ENCODE results near the gene EEF2K. TPM values are rescaled to one million over a fixed set of nuclear protein-coding genes. Genes with fewer than 3 reads are reported as not detected.
A peak's percentile ranks its signal among the peaks of the same experiment; 100 is the strongest.
"Not testable (repeated sequence)": the region's sequence is repeated elsewhere in the genome, so short reads cannot be mapped to it uniquely, and the experiment has no call there.

EEF2K gene
- 10 to 100 TPM; 26.4 to 35.2 TPM for total RNA-seq
- long read RNA-seq, full-length matches to known transcripts, result 2 of 10 reads
- long read RNA-seq, partial matches to known transcripts, result 5 of 10 reads
- long read RNA-seq, other reads (novel, unspliced or antisense), result 3 of 10 reads

DNA sequence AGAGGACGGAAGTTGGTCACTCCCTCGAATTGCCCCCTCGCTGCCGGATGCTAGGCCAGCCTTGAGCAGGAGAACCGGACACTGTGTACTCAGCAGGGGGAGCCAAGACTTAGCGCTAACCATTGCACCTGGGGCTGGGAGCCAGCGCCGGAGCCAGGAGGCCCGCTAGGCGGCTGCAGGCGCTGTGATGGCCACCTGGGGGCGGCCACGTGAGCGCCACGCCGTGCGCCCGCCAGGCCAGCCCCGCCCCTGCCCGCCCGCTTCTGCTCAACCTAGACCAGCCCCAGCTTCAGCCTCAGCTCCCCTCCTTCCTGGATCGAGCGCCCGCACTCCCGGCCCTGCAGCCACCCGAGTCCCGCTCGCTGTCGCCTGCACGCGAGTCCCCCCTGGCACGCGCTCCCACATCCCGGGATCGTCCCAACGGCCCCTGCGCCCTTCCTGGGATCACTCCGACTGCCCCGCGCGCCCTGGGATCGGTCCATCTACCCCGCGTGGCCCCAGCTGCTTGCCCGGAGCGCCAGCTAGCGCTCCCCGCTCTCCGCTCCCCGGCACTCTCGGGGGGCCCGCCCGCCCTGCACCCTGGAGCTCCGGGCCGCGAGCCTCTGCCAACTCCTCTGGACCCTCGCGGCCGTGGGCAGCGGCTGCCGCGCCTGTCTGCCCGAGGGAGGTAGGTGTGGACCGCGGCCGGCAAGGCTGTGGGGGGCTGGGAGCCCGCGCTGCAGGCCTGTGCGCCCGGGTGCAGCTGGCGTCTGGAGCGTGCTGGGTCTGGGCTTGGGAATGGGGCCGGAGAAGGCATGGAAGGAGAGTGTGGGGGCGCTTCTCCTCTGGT lies at the start of gene EEF2K:
Gene EEF2K (plus strand): TSS at position 266 of the 829 bp plus-strand sequence. CDS start 19,452 bp downstream, outside the sequence.
- intact Hi-C loops (cut with DNase I, micrococcal nuclease), result loop anchor here in 1 of 2 donors (10.0 kb wide), 1 partner anchor 89 kb away; the partner anchor contains the start of gene POLR3E
- peak; percentile 94 to 95 for DNase-seq
- ATAC-seq, result peak; percentile 86

DNA sequence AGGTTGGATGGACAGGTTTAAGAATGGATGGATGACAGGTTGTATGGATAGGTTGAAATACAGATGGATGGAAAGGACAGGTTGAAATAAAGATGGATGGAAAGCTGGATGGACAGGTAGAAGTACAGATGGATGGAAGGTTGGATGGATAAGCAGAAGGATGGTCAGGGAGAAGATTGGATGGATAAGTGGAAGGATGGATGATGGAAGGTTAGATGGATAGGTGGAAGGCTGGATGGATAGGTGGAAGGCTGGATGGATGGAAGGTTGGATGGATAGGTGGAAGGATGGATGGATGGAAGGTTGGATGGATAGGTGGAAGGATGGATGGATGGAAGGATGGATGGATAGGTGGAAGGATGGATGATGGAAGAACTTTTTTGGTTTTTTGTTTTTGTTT lies 44.7 kb upstream of the EEF2K start:
- ATAC-seq (no peak), DNase-seq (no peak)
- intact Hi-C loops (cut with DNase I, micrococcal nuclease), result no loop called here

DNA sequence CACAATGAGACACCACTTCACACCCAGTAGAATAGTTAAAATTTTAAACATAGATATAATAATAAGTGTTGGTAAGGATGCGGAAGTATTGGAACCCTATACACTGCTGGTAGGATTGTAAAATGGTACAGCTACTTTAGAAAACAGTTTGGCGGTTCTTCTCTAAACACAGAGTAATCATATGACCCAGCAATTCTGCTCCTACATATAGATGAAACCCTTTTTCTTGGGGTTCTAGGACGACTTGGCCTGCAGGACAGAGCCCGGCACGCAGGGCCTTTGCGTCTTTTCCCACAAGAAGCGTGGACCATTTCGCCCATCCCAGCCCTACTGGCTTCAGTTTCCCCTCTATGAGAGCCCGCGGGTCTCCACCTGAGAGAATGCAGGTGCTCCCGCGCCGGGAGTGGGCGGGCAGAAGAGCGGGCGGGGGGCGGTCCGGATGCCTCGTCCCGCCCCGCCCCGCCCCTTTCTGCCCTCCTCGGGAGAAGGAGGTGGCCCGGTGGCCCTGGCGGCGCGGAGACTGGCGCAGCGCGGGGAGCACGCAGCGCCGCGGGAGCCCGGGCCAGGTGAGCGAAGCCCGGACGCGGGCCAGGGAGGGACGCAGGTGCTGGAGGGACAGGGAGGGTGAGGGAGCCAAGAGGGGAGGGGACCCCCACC lies 44.0 kb upstream of the EEF2K start, which contains the start of gene SDR42E2:
Gene SDR42E2 (plus strand): TSS at position 508 of the 657 bp plus-strand sequence. CDS start 3,077 bp downstream, outside the sequence.
- intact Hi-C loops (cut with DNase I, micrococcal nuclease), result no loop called here
- peak in 1 of 2 donors; percentile 43 for DNase-seq
- ATAC-seq, result peak; percentile 93

DNA sequence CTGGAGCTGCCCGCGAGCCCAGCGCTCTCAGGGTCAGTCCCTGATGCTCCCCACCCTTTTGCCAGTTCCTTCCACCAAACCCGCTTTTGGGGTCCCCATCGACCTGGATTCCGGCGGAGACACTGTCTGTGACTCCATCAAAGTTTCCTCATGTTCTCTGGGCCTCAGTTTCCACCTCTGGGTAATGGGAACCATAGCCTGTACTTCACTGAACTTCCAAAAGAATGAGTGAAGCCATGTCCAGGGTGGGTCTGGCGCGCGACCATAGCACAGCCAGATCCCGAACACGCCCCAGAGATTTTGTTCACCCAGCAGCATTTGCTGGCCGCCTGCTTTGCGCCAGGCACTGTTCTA lies 43.4 kb upstream of the EEF2K start:
- DNase-seq (no peak), ATAC-seq (no peak)
- intact Hi-C loops (cut with DNase I, micrococcal nuclease), result no loop called here

DNA sequence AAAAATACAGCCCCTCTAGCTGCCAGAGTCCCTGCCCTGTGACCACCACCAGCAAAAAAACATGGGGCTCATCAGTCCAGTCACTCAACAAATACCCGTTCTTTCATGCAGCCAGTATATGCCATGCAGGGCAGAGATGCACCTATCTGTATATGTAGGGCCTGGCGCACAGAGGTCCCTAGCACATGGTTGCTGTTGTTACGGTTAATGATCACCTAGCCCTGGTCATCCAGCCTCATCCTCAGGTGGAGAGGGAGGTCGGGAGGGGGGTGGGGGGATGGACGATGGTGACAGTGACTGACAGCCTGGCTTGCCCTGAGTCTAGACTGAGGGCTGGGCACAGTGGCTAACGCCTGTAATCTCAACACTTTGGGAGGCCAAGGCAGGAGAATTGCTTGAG lies 42.3 kb upstream of the EEF2K start:
- intact Hi-C loops (cut with DNase I, micrococcal nuclease), result no loop called here
- ATAC-seq (no peak), DNase-seq (no peak)

DNA sequence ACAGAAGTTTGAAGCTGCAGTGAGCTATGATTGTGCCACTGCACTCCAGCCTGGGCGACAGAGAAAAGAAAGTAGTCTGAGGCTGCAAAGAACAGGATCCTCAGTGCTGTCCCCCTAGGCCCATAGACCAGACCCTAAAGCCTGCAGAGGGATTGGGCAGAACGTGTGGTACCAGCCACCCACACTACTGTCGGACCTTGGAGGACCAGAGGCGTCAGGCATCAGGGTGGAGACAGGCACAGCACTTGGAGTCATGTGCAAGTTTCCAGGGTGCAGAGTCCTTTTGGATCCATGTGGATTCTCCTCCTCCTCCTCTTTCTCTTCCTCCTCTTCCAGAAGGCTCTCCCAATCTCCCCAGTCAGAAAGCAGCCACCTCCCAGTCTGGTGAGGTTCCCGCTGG lies 41.6 kb upstream of the EEF2K start:
- intact Hi-C loops (cut with DNase I, micrococcal nuclease), result no loop called here
- no peak for ATAC-seq
- no peak for DNase-seq

DNA sequence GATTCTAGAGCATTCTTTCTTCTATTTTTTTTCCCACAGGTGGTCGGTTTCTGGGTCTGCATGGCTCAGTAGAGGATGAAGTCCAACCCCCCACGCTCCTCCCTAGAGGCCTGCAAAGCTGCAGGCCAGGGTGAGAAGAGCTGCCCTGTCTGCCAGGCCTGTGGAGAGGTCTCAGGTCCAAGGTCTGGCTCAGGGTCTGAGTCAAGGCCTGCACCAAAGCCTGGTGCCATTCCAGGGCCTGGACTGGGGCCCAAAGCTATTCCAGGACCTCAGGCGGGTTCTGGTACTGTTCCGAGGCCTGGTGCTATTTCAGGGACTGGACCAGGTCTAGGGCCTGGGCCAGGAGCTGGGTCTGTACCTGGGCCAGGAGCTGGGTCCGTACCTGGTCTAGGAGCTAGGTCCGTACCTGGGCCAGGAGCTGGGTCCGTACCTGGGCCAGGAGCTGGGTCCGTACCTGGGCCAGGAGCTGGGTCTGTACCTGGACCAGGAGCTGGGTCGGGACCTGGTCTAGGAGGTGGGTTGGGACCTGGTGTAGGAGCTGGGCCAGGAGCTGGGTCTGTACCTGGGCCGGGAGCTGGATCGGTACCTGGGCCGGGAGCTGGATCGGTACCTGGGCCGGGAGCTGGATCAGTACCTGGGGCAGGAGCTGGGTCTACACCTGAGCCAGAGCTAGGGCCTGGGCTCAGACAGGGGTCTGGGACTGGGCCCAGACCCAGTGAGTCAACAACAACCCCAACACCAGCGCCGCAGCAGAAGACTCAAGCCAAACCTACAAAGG lies 40.4 kb upstream of the EEF2K start:
- intact Hi-C loops (cut with DNase I, micrococcal nuclease), result no loop called here
- ATAC-seq (no peak), DNase-seq (no peak)

DNA sequence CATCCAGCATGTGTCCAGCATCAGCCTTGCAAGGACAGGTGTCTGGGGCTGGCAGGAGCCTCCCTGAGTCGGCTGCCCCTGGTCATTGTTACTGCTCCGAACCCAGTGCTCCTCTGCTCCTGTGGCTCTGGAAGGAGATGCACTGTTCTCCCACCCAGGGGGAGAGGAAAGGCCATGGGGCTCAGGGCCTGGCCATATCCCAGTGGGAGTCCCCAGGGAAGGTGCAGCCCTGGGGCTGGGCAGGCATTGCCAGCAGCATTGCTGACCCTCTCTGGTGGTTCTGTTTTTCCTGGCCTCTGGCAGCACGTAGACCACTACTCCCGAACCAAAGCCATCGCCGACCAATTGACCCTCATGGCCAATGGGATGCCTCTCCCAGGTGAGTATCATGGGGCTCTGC lies 34.1 kb upstream of the EEF2K start:
- no peak for ATAC-seq
- intact Hi-C loops (cut with DNase I, micrococcal nuclease), result no loop called here
- no peak for DNase-seq

DNA sequence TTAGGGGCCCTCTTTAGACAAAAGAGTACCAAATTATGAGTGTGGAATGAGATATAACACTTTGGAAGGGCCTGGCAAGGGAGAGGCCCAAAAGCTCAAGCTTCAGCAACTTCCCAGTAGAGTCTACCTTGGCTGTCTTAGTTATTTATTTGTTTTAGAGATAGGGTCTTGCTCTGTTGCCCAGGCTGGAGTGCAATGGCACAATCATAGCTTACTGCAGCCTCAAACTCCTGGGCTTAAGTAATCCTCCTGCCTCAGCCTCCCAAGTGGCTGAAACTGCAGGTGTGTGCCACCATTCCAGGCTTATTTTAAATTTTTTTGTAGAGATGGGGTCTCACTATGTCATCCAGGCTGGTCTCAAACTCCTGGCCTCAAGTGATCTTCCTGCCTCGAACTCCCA lies 33.4 kb upstream of the EEF2K start:
- ATAC-seq; intact Hi-C loops (cut with DNase I, micrococcal nuclease); DNase-seq: not testable (repeated sequence)

DNA sequence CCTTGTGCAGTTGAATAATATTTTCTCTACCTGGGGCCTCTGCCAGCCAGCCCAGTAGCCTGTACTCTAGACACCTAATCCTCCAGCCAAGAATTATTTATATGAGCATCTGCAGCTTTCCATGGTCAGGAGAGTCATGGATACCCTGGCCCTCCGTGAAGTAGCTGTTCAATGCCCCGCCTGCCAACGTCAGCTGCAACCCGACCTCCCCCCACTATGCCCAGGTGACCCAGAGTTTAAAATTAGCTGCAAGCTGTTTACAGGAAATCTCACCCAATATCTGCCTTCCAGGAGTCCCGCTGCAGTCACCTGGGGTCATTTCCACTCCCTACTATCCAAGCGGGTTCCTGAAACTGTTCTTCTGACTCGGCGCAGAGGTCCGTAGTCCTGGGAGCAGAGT lies 31.4 kb upstream of the EEF2K start:
- intact Hi-C loops (cut with DNase I, micrococcal nuclease), result no loop called here
- ATAC-seq (no peak), DNase-seq (no peak)

DNA sequence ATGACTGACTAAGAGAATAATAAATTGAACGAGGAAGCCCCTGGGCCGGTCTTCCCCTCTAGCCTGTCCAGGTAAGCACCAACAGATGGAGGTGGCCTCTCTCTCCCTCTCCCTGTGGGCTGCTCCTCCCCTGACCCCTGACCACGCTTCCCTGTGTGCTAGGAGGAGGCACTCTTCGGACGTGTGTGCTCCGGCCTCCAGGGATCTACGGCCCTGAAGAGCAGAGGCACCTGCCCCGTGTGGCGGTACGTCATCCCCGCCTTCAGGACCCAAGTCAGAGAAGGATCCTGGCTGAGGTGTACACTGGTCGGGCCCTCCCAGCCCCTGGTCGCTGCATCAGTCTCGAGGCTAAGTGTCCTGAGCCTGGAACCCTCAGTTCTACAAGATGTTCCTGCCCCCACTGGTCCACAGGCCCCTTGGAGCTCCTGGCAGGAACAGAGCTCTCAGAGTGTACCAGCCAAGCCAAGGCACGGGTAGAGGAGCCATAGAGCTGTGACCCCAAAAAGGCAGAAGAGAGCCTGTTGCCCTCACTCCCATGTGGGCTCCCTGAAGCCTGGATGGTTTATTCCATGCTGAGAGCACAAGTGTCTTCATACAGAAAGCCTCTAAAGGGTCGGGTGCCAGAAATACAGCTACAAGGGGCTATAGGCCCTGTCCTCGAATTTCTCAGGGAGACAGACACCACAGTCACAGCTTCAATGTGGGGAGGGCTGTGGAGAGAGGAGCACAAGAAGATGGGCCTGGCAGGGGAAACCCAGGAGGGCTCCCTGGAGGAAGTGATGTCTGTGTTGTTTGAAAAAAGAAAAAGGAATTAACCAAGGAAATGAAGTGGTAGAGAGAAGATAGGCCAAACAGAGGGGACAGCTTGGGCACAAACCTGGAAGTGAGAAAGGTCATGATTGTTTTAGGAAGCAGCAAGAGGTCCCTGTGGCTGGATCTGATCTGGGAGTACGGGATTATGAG lies 27.8 kb upstream of the EEF2K start:
- ATAC-seq (no peak), DNase-seq (no peak)
- intact Hi-C loops (cut with DNase I, micrococcal nuclease), result no loop called here

DNA sequence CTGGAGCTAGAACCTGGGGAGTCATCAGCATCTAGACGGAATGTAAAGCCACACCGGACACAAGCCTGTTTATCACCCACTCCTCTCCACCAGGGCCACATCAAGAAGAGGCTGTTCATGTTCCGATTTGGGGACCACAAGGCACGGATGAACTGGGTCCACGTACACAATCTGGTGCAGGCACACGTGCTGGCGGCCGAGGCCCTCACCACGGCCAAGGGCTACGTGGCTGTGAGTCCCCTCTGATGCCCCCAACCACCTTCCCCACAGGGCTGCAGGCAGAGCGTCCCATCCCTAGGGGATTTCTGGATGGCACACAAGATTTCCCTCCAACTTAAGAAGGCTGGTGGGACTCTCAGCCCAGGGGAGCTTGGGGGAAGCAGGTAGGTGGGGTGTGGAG lies 24.7 kb upstream of the EEF2K start:
- ATAC-seq (no peak), DNase-seq (no peak)
- intact Hi-C loops (cut with DNase I, micrococcal nuclease), result loop anchor here in 1 of 2 donors (10.0 kb wide), 1 partner anchor 97 kb away; no protein-coding TSS in a partner anchor

DNA sequence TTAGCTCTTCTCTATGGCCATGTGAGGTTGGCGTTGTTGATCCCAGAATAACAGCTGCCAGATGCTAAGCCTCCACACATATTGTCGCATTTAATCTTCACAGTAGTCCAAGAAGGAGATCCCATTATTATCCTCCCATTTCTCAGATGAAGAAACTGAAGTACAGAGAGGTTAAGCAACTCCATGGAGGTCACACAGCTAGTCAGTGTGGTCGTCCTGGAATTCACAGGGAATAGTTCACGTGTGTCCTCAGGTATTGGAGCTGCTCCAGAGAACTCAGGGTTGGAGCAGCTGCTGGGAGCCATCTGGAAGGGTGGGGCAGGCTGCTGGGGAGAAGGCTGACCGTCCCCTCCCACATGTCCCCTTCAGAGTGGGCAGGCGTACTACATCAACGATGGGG lies 24.2 kb upstream of the EEF2K start:
- DNase-seq, result no peak
- ATAC-seq, result no peak
- intact Hi-C loops (cut with DNase I, micrococcal nuclease), result loop anchor here in 1 of 2 donors (10.0 kb wide), 1 partner anchor 97 kb away; no protein-coding TSS in a partner anchor

DNA sequence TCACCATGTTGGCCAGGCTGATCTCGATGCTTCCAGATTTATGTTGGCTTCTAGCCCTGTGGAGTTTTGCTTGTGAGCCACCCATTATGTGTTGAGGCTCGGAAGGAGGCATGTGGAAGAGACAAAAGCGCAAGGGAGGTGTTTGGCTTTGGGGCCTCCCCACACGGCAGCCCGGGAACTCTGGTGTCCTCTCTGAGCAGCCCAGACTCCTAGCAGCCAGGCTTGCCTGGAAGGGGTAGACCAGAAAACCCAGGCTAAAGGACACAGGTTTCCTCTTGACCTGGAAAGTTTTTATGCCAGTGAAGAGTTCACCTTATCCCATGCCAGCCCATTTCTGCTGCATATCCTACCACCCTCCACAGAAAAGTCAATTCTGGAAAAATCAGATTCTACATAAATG lies 22.7 kb upstream of the EEF2K start:
- intact Hi-C loops (cut with DNase I, micrococcal nuclease), result loop anchor here in 1 of 2 donors (10.0 kb wide), 1 partner anchor 99 kb away; no protein-coding TSS in a partner anchor
- ATAC-seq, result no peak
- DNase-seq, result no peak

DNA sequence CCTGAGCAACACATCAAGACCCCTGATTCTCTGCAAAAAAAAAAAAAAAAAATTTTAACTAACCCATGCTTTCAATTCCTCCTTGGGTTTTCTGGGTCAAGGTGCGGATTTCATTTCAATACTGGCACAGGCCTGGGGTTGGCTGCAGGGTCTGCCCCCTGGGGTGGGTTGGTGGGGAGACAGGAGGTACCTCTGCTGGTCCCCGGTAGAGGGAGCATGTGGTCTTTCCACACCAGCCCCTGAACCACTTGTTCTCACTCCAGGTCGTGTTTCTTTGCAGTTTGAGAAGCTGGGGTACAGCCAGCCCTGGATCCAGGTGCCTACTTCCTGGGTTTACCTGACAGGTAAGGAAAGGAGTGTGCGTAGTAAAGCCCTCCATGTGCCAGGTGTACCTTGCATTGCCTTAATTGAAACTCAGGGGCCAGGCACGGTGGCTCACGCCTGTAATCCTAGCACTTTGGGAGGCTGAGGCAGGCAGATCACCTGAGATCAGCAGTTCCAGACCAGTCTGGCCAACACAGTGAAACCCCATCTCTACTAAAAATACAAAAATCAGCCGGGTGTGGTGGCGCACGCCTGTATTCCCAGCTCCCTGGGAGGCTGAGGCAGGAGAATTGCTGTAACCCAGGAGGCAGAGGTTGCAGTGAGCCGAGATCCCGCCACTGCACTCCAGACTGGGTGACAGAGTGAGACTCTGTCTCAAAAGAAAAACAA lies 22.0 kb upstream of the EEF2K start:
- DNase-seq (no peak), ATAC-seq (no peak)
- intact Hi-C loops (cut with DNase I, micrococcal nuclease), result loop anchor here in 1 of 2 donors (10.0 kb wide), 1 partner anchor 99 kb away; no protein-coding TSS in a partner anchor

DNA sequence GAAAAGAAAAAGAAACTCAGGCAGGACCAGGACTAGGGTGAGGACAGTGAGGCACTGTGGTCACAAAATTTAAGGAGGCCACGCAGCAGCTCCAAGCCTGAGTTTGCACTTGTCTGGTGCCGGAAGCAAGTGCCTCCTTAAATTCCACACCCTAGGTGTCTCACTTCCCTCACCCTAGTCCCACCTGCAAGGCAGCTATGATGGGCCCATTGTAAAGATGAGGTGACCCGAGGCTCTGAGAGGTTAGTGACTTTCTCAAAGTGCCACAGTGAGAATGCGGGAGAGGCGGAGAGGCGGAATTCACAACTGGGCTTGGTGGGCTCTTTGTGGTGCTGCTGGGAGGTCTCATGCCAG lies 21.5 kb upstream of the EEF2K start:
- DNase-seq (no peak), ATAC-seq (no peak)
- intact Hi-C loops (cut with DNase I, micrococcal nuclease), result loop anchor here in 1 of 2 donors (10.0 kb wide), 1 partner anchor 100 kb away; no protein-coding TSS in a partner anchor

DNA sequence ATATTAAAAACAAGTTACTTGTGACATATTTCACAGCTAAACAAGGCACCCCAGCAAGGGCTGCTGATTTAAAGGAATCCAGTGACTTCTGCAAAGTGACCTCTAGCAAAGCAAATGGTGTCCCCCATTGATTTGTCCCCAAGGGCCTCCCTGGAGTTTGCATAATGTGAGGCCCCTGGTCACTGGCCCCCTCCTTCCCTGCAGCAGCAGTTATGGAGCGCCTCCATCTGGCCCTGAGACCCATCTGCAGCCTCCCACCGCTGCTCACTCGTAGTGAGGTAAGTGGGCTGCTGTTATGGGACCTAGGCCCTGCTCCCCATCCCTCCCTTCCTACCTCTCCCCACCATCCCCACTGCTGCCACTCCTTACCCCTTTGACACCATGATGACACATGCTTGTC lies 19.6 kb upstream of the EEF2K start:
- intact Hi-C loops (cut with DNase I, micrococcal nuclease), result loop anchor here (5.0 to 10.0 kb wide), 4 partner anchors 102 to 234 kb away; partner anchors contain the start of genes PDZD9 (in 1 of the 2) and UQCRC2 (in 1 of the 2)
- DNase-seq, result no peak
- ATAC-seq, result no peak
